Stimulated activated CD8-positive, alpha-beta memory T cell treated with anti-CD3 and anti-CD28 coated beads, Interleukin-12 subunit alpha, Interleukin-12 subunit beta, amount 100 ng/mL, for 24 hours (primary cell): ENCODE measurements around the gene TRIM15.
A peak's percentile ranks its signal among the peaks of the same experiment; 100 is the strongest.
"Not testable (repeated sequence)": the region's sequence is repeated elsewhere in the genome, so short reads cannot be mapped to it uniquely, and the experiment has no call there.

Source experiments
- DNase-seq: peaks from one replicate; pipeline ENCODE4 v3.0.0-alpha.2; 2020; ENCODE audit errors: extremely low read depth

TRIM15 gene

DNA sequence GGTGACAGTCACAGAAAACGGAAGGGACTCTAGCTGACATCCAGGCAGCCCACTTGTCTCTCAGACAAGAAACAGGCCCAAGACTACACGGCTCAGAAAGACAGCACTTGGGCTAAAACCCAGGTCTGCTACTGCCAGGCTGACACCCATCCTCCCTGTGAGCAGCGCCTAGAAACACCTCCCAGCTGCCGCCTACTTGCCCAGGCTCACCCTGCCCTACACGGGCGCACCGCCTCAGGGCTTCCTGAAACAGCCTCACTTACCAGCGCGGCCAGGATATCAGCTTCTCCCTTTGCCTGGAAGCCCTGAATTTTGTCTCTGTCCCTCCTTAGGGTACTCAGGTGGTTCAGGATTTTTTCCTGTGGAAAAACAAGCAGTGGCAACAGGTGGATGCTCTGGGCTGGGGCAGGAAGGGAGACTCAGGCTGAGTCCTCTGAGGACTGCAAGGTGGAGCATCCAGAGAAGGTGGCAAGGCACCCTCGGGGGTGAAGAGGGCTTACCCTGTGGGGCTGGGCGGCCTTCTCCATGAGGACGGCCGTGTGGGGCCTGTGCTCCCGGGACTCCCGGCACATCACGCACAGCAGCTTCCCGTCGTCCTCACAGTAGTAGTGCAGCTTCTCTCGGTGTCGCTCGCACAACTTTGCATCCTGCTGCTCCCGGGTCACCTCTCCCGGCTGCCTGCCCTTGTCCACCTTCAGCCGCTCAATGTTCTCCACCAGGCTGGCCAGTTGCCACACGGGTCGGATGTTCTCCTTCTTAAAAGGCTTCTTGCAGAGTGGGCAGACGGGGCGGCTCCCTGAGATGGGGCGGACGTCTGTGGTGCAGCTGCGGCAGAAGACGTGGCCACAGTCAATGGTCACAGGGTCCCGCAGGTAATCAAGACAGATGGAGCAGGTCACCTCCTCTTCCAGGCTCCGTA is 35.1 kb downstream of the TRIM15 start:
- no peak for DNase-seq

DNA sequence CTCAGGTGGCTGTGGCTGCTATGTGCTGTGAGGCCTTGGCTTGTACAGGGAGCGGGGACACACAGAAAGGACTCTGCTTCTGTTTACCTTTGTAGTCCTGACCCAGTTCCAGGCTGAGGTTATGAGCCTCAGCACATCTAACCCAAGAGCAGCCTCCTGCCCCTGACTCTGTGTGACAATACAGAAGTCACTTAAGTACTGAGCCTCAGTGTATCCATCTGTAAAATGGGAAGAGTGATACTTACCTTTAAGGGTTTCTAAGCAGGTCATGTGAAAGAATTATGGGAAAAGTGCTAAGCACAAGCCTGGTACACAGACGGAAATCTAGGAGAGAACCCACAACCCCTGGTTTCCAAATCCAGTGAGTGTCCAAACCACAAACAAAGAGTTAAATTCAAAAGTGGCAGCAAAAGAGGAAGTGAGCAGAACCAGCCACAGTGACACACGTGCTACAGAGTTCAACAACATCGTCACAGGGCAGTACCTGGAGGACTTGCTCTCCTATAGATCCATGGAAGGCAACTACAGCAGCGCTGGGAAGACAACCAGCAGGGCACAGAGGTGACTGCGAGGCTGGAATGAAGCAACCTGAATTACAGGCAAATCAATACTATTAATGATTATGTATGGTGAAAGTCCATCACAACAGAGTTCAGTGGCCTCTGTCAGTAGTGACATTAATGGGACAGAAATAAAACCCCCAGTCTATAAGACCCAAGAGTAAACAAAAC is 37.4 kb downstream of the TRIM15 start:
- no peak for DNase-seq

DNA sequence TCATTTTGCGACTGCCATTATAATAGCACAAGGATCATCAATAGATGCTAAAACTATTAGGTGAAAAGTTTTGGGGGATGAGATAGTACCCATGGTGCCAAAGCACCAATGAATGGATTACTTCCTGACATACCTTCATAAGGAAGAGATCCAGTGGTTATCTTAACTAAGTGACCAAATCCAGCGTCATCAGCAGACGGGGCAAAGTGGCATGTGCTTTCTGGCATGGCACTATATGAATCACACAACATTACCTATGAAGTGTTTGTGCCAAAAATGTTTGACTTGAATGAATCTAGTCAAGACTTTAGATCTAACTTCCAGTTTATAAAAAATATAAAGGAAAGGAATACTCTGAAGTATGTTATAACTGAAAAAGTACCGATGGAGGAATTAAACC is 39.0 kb downstream of the TRIM15 start:
- DNase-seq: no peak

DNA sequence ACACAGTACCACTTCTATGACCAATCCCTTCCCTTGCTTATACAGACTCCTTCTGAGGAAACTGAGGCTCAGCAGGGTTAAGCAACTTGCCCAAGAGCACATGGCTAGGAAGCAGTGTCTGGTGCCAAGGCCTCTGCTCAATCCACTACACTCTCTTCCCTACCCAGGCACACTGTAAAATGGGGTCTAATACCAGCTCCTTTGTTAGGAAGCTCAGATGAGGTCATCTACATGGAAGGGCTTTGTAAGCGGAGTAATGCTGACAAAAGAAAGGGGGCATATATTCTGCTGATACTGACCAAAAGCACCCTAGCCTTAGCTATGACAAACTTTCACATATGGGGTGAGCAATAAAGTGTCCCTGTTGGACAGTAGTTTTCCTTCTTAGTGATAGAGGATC is 40.8 kb downstream of the TRIM15 start:
- no peak for DNase-seq

DNA sequence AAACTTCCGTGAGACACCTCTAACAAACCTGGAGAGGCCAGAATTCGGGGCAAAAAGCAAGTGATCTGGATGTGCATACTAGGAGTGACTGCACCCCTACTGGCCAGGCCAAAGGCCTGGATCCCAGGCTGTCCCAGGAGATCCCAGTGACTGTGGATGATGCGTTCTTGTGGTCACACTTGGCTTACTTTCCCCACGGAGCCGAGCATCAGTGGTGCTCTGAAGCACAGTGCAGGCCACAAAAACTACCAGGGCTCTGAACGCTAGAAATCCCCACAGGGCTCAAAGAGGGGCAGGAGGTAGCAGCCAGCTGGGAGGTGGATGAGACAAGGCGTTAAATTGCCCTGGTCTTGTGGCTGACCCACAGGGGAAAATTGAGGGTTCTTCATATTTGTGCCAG is 42.8 kb downstream of the TRIM15 start:
- no peak for DNase-seq

DNA sequence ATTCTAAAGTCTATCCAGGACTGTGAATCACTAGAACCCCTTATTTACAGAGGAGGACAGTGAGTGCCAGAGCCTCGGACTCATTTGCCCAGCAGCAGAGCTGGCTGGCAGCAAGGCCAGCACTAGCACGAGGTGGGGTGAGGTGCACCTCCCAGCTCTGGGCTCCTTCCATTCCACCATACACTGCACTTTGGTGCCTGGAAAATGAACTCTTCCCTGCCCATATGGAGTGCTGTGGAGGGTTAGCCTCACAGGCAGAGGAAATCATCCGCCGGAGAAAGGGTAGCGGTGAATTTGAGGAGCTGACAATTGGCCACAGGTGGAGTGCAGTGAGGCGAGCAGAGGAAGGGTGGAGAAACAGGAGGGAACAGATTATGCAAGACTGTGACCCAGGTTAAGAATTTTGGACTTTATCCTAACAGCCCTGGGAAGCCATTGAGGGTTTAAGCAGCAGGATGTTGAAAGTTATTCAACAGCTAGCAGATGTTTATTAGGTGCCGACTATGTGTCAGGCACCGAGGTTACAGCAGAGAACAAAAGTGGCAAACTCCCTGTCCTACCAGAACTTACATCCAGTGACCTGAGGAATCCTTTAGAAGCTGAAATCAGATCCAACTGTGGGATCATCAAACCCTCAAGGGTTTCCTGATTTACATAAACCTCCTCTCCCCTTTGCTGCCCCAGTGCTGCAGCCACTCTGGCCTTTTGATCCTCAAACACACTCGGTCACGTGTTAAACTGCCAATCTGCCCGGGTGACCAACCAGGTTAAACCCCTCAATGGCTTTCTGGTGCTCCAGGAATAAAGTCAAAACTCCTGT is 43.7 kb downstream of the TRIM15 start:
- DNase-seq: no peak

DNA sequence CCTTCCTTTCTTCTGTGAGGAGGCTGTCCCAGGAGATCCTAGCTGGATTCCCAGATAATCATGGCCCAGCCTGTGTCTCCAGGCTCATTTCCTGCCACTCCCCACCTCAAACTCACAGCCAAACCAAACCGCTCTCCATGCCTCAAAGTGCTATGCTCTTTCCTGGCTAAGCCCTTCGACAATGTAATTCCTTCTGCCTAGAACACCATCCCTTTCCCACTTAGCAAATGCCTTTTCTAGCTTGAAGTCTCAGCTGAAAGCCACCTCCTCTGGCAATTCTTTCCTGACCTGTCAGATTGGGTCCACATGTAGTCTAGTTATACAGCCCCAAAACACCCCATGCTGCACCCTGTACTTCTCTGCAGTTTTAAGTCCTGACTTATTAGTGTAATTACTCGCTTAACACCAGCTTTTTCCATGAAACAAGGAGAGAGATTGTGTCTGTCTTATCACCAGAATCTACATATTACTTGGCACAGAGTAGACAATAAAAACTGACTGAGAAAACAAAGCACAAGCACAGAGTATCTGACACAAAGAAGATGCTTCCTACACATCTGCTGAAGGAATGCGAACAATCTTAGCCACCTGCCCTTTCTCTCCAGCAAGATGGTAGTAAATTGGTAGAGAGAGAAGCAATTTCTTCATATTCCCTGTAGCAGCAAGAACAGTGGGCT is 44.4 kb downstream of the TRIM15 start:
- DNase-seq: no peak

DNA sequence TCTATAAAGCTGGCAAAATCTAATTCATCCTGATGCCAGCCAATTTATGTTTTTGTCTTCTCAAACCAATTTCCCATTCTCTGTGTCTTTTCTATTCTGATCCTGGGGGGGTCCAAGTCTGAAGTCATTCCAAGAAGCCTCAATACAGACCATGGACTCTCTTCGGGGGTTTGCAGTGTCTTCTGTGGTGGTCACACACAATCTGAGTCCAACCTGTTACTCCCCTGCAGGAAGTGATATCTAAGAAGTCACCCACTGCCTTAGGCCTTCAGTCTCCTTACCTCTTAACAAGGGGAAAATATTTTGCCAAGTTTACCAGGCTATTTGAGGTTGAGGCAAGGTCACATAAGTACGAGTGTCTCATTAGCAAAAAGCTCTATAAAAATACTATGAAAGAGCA is 48.0 kb downstream of the TRIM15 start:
- no peak for DNase-seq

DNA sequence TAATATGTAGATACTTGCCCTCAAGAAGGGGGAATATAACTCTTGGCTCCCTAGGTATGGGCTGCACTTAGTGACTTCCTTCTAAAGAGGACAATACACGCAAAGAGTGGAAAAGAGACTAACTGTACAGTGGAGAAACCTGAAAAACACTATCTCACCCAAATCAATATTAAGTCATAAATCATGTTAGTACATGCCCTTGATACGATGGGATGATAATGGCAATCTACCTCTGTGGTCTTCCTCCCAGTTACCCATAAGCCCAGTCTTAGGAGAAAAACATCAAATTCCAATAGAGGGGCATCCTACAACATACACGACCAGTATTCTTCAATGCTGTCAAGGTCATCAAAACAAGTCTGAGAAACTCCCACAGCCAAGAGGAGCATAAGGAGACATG is 48.6 kb downstream of the TRIM15 start:
- no peak for DNase-seq

DNA sequence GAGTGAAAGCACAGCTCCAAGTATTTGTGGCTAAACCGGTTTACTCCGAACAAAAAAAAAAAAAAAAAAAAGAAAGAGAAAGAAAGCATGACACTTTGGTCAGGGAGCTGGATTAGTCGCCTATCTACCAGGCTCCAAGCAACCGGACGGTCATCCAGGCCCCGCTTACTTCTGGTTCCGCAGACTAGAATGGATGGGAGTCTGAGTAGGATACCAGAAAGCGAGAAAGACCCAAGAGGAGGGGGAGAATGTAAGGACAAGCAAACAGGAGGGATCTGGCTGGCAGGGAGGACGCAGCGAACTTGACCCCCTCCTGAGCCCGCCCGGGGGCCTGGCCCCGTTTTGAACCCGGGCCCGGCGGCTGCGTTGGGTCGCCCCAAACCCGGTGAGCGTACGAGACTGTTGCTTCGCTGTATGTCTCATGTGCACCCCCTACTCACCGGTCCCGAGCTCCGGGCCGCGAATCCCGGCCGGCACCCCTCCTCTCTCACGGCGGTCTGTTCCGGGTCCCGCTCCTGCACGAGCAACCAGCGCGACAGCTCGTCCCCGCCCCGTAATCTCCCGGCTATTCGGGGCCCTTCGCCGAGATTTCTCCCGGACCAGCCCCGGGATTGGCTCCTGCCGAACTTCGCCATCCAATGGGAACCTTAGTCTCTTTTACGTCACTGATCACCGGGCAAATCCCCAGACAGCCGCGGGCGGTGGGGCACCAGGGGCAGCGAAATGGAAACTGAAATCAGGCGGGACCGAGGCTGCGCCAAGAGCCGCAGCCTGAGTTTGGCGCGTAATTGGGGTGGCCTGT is 49.7 kb downstream of the TRIM15 start, which contains the start of gene TRIM26:
TRIM26 (minus strand) TSS at position 542 of the 802 bp plus-strand sequence. CDS start 14,303 bp downstream, outside the sequence.
- DNase-seq: peak; percentile 91

DNA sequence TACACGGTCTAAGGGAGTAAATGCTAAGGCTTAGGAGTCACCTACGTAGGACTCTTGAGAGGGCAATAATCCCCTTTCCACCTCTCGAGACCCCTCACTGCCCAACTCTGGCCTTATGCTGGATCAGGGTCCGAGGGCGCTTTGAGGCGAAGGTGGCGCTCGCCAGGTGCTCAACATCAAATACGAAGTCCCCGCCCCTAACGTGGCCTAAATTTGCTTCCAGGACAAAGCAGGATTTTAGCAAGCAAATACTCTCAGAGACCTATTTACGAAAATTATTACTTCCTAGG is 50.3 kb downstream of the TRIM15 start:
- DNase-seq: no peak

DNA sequence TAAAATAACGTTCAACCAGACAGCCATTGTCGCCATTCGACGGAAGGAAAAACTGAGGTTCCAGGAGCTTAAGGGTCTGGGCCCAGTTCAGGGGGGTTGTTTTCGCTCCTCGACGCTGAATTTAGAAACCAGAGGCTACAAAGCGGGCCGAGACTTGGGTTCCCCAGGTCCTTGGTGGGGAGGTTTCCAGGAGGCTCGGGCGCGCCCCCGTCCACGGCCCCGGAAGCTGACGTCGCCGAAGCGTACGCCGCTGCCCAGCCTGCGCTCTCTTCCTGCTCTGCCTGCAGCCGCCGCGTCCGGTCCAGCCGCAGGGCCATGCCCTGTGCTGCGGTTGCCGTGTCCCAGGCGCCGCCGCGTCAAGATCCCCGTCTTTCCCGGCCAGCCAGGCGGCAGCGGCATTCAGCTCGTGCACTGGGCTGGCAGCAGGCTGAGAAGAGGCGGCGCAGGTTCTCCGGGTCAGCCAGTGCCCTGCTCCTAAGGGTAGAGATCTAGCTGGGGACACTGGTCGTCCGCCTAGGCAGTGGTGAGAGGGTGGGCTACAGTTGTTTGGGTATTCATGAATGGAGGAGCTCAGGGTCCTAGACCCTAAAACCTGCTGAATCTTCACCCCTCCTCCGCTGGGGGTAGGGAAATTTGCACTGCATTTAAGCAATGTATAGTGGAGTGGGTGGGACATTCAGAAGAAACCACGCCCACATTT is 50.8 kb downstream of the TRIM15 start:
- DNase-seq: peak; percentile 46

DNA sequence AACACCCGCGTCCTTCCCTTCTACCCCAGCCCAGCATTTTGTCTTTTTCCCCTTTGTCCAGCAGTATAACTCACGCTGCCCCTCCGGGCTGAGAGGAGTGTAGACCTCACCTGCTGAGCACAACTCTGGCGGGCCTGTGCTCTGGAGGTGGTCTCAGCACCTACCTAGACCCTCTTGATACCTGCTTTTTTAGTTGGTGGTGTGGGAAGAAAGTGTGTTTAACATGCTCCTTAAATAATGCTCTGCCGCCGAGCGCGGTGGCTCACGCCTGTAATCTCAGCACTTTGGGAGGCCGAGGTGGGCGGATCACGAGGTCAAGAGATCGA is 51.3 kb downstream of the TRIM15 start:
- DNase-seq: no peak

DNA sequence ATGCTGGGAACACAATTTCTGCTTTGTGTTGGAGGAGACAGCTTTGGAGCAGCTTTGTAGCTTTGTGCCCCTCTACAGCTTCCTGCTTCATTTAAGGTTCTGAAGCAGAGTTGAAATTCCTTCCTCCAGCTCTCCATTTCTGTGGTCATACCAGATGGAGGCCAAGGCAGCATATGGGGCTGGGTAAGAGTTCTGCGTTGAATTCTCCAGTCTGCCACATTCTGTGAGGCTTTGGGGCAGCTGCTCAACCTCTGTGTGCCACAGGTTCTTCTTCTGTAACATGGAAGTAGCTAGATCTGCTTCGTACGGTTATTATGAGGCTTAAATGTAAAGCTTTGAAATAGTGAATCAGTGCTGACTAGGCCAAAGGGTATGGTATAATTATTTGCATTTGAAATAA is 52.8 kb downstream of the TRIM15 start:
- DNase-seq: no peak

DNA sequence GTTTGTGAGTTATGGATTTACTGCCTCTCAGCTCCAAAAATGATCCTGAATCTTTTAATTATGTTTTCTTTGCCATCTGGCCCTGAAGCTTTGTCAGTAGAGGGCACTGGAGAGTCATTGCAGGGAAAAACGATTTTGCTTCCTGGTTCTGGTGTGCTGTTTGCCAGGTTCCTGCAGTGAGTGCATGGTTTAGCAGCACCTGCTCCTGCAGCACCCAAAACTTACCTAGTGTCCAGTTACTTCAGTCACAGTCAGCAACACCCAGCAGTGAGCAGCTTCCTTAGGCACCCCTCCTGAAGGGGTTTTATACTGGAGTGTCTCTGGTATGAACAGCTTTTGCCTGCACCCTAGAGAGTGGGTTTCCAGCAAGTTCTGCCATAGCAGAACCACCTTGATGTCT is 55.9 kb downstream of the TRIM15 start:
- DNase-seq: no peak

DNA sequence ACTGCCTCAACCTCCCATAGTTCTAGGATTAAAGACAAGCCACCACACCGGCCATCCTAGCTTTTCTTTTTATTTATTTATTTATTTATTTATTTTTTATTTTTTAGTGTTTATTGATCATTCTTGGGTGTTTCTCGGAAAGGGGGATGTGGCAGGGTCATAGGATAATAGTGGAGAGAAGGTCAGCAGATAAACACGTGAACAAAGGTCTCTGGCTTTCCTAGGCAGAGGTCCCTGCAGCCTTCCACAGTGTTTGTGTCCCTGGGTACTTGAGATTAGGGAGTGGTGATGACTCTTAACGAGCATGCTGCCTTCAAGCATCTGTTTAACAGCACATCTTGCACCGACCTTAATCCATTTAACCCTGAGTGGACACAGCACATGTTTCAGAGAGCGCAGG is 58.0 kb downstream of the TRIM15 start:
- DNase-seq: not testable (repeated sequence)

DNA sequence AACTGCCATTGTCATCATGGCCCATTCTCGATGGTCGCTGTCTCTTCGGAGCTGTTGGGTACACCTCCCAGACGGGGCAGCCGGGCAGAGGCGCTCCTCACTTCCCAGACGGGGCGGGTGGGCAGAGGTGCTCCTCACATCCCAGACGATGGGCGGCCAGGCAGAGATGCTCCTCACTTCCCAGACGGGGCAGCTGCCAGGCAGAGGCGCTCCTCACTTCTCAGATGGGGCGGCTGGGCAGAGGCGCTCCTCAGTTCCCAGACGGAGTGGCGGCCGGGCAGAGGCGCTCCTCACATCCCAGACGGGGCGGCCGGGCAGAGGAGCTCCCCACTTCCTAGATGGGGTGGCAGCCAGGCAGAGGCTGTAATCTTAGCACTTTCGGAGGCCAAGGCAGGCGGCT is 58.6 kb downstream of the TRIM15 start:
- DNase-seq: not testable (repeated sequence)
